ENCODE data around the gene PHOSPHO2. TPM values are rescaled to one million over a fixed set of nuclear protein-coding genes. Genes with fewer than 3 reads are reported as not detected.

Gene PHOSPHO2
- total RNA-seq, 1 experiment from 2014 or later, result 5.0 TPM

- TF ChIP-seq, protein P1, sequence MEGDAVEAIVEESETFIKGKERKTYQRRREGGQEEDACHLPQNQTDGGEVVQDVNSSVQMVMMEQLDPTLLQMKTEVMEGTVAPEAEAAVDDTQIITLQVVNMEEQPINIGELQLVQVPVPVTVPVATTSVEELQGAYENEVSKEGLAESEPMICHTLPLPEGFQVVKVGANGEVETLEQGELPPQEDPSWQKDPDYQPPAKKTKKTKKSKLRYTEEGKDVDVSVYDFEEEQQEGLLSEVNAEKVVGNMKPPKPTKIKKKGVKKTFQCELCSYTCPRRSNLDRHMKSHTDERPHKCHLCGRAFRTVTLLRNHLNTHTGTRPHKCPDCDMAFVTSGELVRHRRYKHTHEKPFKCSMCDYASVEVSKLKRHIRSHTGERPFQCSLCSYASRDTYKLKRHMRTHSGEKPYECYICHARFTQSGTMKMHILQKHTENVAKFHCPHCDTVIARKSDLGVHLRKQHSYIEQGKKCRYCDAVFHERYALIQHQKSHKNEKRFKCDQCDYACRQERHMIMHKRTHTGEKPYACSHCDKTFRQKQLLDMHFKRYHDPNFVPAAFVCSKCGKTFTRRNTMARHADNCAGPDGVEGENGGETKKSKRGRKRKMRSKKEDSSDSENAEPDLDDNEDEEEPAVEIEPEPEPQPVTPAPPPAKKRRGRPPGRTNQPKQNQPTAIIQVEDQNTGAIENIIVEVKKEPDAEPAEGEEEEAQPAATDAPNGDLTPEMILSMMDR (IDR thresholded peaks at IDR 0.05; ENCODE audit: insufficient read depth in 1 of 2, low read depth in 1 of 2, low read length in 1 of 2, severe bottlenecking in 1 of 2, unreplicated experiment in 1 of 2), result no peak
- ChIA-PET POLR2A (no interaction called here), CTCF (no interaction called here)
- Mint-ChIP-seq H3K27ac (ENCODE audit: unreplicated experiment) (no peak overlapping the region), H3K9me3 (ENCODE audit: unreplicated experiment) (no peaks in the 10 kb centered on the region), H3K27me3 (ENCODE audit: insufficient read depth, unreplicated experiment) (peaks cover 9% of the 10 kb centered on the region), H3K4me1 (ENCODE audit: low read depth, unreplicated experiment) (no peaks in the 10 kb centered on the region), H3K36me3 (ENCODE audit: insufficient read depth, unreplicated experiment) (no peaks in the 10 kb centered on the region), H3K4me3 (ENCODE audit: unreplicated experiment) (no peak overlapping the region)
- Histone ChIP-seq H3K9me3 (no peaks in the 10 kb centered on the region), H3K4me1 (no peaks in the 10 kb centered on the region), H3K27me3 (replicated peaks; ENCODE audit: control insufficient read depth, insufficient read depth, low read length) (no peaks in the 10 kb centered on the region), H3K36me3 (ENCODE audit: control insufficient read depth, insufficient read depth, low read length) (no peaks in the 10 kb centered on the region), H3K4me3 (ENCODE audit: low read depth, low read length) (no peak overlapping the region)
- BruUV-seq (replicated peaks), result no TSS peak
- no peak for DNase-seq
- intact Hi-C loops (cut with micrococcal nuclease; ENCODE audit: unreplicated experiment), result no loop called here
Observed at GRCh38 chr2:169663247-169663646, 31.0 kb upstream of the PHOSPHO2 start.

GRCh38 chr2:169664600-169664977, 29.7 kb upstream of the PHOSPHO2 start:
- Mint-ChIP-seq H3K4me3 (ENCODE audit: unreplicated experiment) (no peak overlapping the region), H3K27me3 (ENCODE audit: insufficient read depth, unreplicated experiment) (peaks cover 9% of the 10 kb centered on the region), H3K36me3 (ENCODE audit: insufficient read depth, unreplicated experiment) (no peaks in the 10 kb centered on the region), H3K27ac (ENCODE audit: unreplicated experiment) (no peak overlapping the region), H3K9me3 (ENCODE audit: unreplicated experiment) (no peaks in the 10 kb centered on the region), H3K4me1 (ENCODE audit: low read depth, unreplicated experiment) (no peaks in the 10 kb centered on the region)
- ChIA-PET POLR2A (no interaction called here), CTCF (no interaction called here)
- no peak for DNase-seq
- BruUV-seq (replicated peaks), result no TSS peak
- TF ChIP-seq, protein P1 (IDR thresholded peaks at IDR 0.05; ENCODE audit: insufficient read depth in 1 of 2, low read depth in 1 of 2, low read length in 1 of 2, severe bottlenecking in 1 of 2, unreplicated experiment in 1 of 2), result no peak
- Histone ChIP-seq H3K27me3 (replicated peaks; ENCODE audit: control insufficient read depth, insufficient read depth, low read length) (no peaks in the 10 kb centered on the region), H3K36me3 (ENCODE audit: control insufficient read depth, insufficient read depth, low read length) (no peaks in the 10 kb centered on the region), H3K4me3 (ENCODE audit: low read depth, low read length) (no peak overlapping the region), H3K4me1 (no peaks in the 10 kb centered on the region), H3K9me3 (no peaks in the 10 kb centered on the region)
- intact Hi-C loops (cut with micrococcal nuclease; ENCODE audit: unreplicated experiment), result no loop called here

DNA sequence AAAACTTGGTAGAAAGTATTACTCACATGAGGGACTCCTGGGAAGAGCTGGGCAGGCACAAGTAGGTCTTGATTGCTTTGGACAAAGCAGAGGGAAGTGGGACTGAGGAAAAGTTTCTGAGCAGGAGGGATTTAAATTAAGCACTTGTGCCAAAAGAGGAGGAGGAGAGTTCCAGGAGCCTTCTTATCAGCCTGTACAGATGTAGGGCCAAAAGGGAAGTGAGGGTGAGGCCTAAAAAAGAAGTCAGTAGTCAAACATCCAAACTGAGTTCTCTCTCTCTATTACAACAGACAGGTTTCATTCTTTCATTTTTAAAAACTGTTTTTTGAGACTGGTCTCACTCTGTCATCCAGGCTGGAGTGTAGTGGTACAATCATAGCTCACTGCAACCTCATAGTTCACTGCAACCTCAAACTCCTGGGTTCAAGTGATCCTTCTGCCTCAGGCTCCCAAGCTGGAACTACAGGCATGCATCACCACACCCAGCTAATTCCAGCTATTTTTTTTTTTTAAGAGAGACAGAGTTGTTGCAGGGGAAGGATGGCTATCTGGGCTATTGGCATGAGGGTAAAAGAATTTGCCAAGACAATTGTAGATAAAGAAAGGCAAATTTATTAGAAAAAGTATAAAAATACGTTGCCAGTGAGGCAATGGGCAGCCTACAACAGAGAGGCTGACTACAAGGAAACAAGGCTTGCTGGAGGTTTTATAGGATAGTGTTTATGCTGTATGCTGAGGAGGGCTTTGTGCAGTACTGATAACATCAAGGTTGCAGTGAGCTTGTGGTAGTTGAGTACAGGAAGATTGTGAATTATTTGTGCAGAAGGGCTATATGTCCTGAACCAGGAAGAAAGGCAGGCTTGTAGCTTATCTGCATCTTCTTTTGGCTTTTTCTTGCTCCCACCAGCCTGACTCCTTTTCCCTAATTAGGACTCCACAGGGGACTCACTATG, 29.0 kb upstream of the PHOSPHO2 start:
- Mint-ChIP-seq H3K4me1 (ENCODE audit: low read depth, unreplicated experiment) (no peaks in the 10 kb centered on the region), H3K9me3 (ENCODE audit: unreplicated experiment) (no peaks in the 10 kb centered on the region), H3K27ac (ENCODE audit: unreplicated experiment) (no peak overlapping the region), H3K4me3 (ENCODE audit: unreplicated experiment) (no peak overlapping the region), H3K27me3 (ENCODE audit: insufficient read depth, unreplicated experiment) (peaks cover 9% of the 10 kb centered on the region), H3K36me3 (ENCODE audit: insufficient read depth, unreplicated experiment) (no peaks in the 10 kb centered on the region)
- H3K36me3 ChIP-seq (ENCODE audit: control insufficient read depth, insufficient read depth, low read length), result no peaks in the 10 kb centered on the region
- no TSS peak for BruUV-seq (replicated peaks)
- TF ChIP-seq, protein P1 (IDR thresholded peaks at IDR 0.05; ENCODE audit: insufficient read depth in 1 of 2, low read depth in 1 of 2, low read length in 1 of 2, severe bottlenecking in 1 of 2, unreplicated experiment in 1 of 2), result no peak
- no peaks in the 10 kb centered on the region for H3K4me1 ChIP-seq
- ChIA-PET CTCF (no interaction called here), POLR2A (no interaction called here)
- intact Hi-C loops (cut with micrococcal nuclease; ENCODE audit: unreplicated experiment), result no loop called here
- H3K4me3 ChIP-seq (ENCODE audit: low read depth, low read length), result no peak overlapping the region
- no peaks in the 10 kb centered on the region for H3K27me3 ChIP-seq (replicated peaks; ENCODE audit: control insufficient read depth, insufficient read depth, low read length)
- H3K9me3 ChIP-seq, result no peaks in the 10 kb centered on the region
- no peak for DNase-seq

Data from Caco-2 (cell line).